Epithelial cell of prostate (primary cell): ENCODE data around the gene MINDY4.
A peak's percentile ranks its signal among the peaks of the same experiment; 100 is the strongest.

Source experiments
- DNase-seq: peaks from one replicate; pipeline ENCODE4 v3.0.0-alpha.2; 2011; ENCODE audit warnings: low read depth, low spot score
- H3K27ac ChIP-seq: fragments of 450-650 bp; 2 replicates; pipeline ENCODE4 v1.5.1; 2017; ENCODE audit warnings: mild to moderate bottlenecking

Gene MINDY4

GRCh38 chr7:30846378-30846777 lies 75.2 kb downstream of the MINDY4 start:
- peak overlapping the region; percentile 37 for H3K27ac ChIP-seq
- peak; percentile 89 for DNase-seq

- H3K27ac ChIP-seq = no peak overlapping the region
- no peak for DNase-seq
These were observed 77.1 kb downstream of the MINDY4 start for GRCh38 chr7:30848121-30848855.

- H3K27ac ChIP-seq = no peak overlapping the region
- DNase-seq = no peak
These were observed 78.3 kb downstream of the MINDY4 start for GRCh38 chr7:30849565-30849964.

- no peak for DNase-seq
- H3K27ac ChIP-seq = no peak overlapping the region
These were observed 79.2 kb downstream of the MINDY4 start for GRCh38 chr7:30850426-30850825.

- no peak overlapping the region for H3K27ac ChIP-seq
- DNase-seq = no peak
These were observed 80.6 kb downstream of the MINDY4 start for GRCh38 chr7:30851651-30852307.

GRCh38 chr7:30852308-30852684 lies 81.1 kb downstream of the MINDY4 start:
- no peak overlapping the region for H3K27ac ChIP-seq
- DNase-seq = no peak

- no peak for DNase-seq
- H3K27ac ChIP-seq = no peak overlapping the region
These were observed 81.6 kb downstream of the MINDY4 start for GRCh38 chr7:30852744-30853288.

- no peak for DNase-seq
- H3K27ac ChIP-seq = no peak overlapping the region
These were observed 82.4 kb downstream of the MINDY4 start for GRCh38 chr7:30853576-30853975.

GRCh38 chr7:30855936-30856335 lies 84.7 kb downstream of the MINDY4 start:
- no peak overlapping the region for H3K27ac ChIP-seq
- no peak for DNase-seq

- no peak for DNase-seq
- no peak overlapping the region for H3K27ac ChIP-seq
These were observed 87.4 kb downstream of the MINDY4 start for GRCh38 chr7:30858576-30858975.

GRCh38 chr7:30859202-30859939 lies 88.2 kb downstream of the MINDY4 start:
- no peak overlapping the region for H3K27ac ChIP-seq
- no peak for DNase-seq

- DNase-seq = no peak
- no peak overlapping the region for H3K27ac ChIP-seq
These were observed 88.8 kb downstream of the MINDY4 start for GRCh38 chr7:30859940-30860496.

GRCh38 chr7:30861612-30862011 lies 90.4 kb downstream of the MINDY4 start:
- DNase-seq = no peak
- H3K27ac ChIP-seq = no peak overlapping the region

GRCh38 chr7:30862995-30863705 lies 91.9 kb downstream of the MINDY4 start:
- DNase-seq = no peak
- H3K27ac ChIP-seq = no peak overlapping the region

- no peak overlapping the region for H3K27ac ChIP-seq
- no peak for DNase-seq
These were observed 92.5 kb downstream of the MINDY4 start for GRCh38 chr7:30863706-30864035.

- no peak for DNase-seq
- H3K27ac ChIP-seq = no peak overlapping the region
These were observed 92.9 kb downstream of the MINDY4 start for GRCh38 chr7:30864101-30864500.

GRCh38 chr7:30865076-30865475 lies 93.9 kb downstream of the MINDY4 start:
- H3K27ac ChIP-seq = no peak overlapping the region
- DNase-seq = no peak

- H3K27ac ChIP-seq = no peak overlapping the region
- DNase-seq = no peak
These were observed 94.6 kb downstream of the MINDY4 start for GRCh38 chr7:30865821-30866220.

GRCh38 chr7:30866939-30867338 lies 95.7 kb downstream of the MINDY4 start:
- DNase-seq = no peak
- H3K27ac ChIP-seq = no peak overlapping the region

GRCh38 chr7:30867483-30867882 lies 96.3 kb downstream of the MINDY4 start:
- H3K27ac ChIP-seq = no peak overlapping the region
- no peak for DNase-seq
